IPS-11a (cell line): ENCODE results near the gene CYBB.

Source experiments
- H3K4me3 ChIP-seq: one replicate; pipeline ENCODE4 v1.5.1; 2013; ENCODE audit warnings: low read depth, low read length, control low read depth

CYBB gene

DNA sequence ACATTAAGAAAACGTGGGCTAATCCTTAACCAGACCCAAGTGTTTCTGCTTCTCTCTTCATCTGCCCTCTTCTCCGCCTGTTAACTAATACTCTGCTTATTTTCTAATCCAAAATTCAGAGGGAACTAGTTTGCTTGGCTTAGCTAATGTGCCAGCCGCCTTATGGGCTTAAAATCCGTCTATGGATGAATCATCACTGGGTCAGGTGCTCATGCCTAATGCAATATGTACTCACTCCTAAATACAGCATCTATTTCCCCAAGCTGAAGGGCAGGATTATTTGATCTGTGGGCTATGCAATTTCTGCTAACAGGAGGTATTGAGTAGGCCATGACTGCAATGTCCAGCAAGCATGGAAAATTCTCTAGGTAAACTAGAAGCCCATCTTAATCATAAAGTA is 55.1 kb downstream of the CYBB start:
- no peak overlapping the region for H3K4me3 ChIP-seq

- H3K4me3 ChIP-seq = no peak overlapping the region
Measured at GRCh38 chrX:37840931-37841330, 61.1 kb downstream of the CYBB start.

GRCh38 chrX:37844622-37845021 is 64.8 kb downstream of the CYBB start:
- H3K4me3 ChIP-seq = no peak overlapping the region

DNA sequence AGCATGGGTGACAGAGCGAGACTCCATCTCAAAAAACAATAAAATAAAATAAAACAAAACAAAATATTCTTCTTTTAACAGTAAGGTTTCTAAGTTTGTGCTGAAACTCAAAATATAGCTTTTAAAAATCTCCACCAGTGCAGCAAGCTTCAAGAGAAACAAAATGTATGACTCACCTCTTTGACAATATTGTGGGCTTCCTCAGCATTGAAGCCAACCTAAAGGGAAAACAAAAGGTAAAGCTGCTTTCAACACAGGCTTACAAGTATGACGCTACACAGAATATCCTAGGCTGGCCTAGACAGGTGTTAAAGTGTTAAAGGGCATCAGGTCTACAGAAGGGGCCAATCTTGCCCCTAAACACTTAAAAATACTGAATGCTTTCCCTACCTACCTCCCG is 66.3 kb downstream of the CYBB start:
- H3K4me3 ChIP-seq = no peak overlapping the region

DNA sequence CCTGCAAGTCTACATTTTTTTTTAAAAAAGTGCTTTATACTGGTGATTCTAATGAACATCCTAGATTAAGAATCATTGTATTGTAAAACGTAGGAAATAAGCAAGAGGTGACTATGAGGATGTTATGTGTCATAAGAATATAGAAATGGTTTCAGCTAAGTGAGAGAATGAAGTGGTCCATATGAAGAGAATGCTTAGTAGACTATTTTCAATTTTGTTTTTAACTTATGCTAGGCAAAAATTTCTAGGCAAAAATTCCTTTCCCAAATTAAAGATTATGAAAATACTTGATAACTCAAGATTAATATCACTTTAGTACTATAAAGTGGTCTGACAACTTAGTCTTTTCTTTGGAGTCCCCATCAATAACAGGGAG is 66.7 kb downstream of the CYBB start:
- peak overlapping the region; percentile 47 for H3K4me3 ChIP-seq

- peak within 1 kb of the TSS; percentile 47 for H3K4me3 ChIP-seq
Measured at GRCh38 chrX:37846934-37847732, 67.3 kb downstream of the CYBB start, which contains the start of gene DYNLT3. Gene DYNLT3 (minus strand): TSS chrX:37847571. CDS start chrX:37847510, 61 bp downstream.

- no peak overlapping the region for H3K4me3 ChIP-seq
Measured at GRCh38 chrX:37847733-37848197, 67.9 kb downstream of the CYBB start.

GRCh38 chrX:37854148-37854547 is 74.3 kb downstream of the CYBB start:
- no peak overlapping the region for H3K4me3 ChIP-seq

DNA sequence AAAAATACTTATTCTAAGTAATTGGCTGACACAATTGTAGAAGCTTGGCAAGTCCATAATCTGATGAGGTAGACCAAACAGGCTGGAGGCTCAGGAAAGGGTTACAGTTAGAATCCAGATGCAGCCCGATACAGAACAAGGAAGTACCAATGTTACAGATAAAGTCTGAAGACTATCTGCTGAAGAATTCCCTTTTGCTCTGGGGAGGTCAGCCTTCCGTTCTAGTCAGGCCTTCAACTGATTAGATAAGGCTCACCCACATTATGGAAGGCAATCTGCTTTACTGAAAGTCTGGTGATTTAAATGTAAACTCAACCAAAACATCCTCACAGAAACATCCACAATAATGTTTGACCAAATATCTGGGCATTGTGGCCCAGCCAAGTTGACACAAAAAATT is 74.9 kb downstream of the CYBB start:
- H3K4me3 ChIP-seq = no peak overlapping the region

GRCh38 chrX:37860721-37861120 is 80.9 kb downstream of the CYBB start:
- H3K4me3 ChIP-seq = no peak overlapping the region

- no peak overlapping the region for H3K4me3 ChIP-seq
Measured at GRCh38 chrX:37862851-37863250, 83.0 kb downstream of the CYBB start.
